RPMI7951 (cell line): ENCODE results near the gene EVX1. TPM values are rescaled to one million over a fixed set of nuclear protein-coding genes. Genes with fewer than 3 reads are reported as not detected.

Source experiments
- DNase-seq: peaks from one replicate; pipeline ENCODE4 v3.0.0-alpha.2; 2012; ENCODE audit warnings: low read depth
- total RNA-seq: library from RNA; depleted of rRNA; stranded (reverse); fragments of >200 nt; shearing (Covaris generic); gene quantifications from 2 replicates; pipeline ENCODE4 v1.2.3, GENCODE V29; 2014; rRNA removed

The EVX1 gene
- not detected in 2 replicates for total RNA-seq

- DNase-seq, result peak; percentile 12
Observed at GRCh38 chr7:27242555-27243339, at the start of gene EVX1. Gene EVX1, plus strand, starts transcription at chr7:27242802. Its CDS starts 229 bp downstream, at chr7:27243031.

- DNase-seq, result no peak
Observed at GRCh38 chr7:27193335-27194001, 49.1 kb upstream of the EVX1 start.

GRCh38 chr7:27194002-27194352, 48.6 kb upstream of the EVX1 start:
- DNase-seq, result no peak

GRCh38 chr7:27194686-27195379, 47.8 kb upstream of the EVX1 start:
- no peak for DNase-seq

GRCh38 chr7:27196287-27196767, 46.3 kb upstream of the EVX1 start:
- DNase-seq, result peak; percentile 71

- DNase-seq, result no peak
Observed at GRCh38 chr7:27197137-27198042, 45.2 kb upstream of the EVX1 start.

- DNase-seq, result no peak
Observed at GRCh38 chr7:27198138-27198841, 44.3 kb upstream of the EVX1 start.

- peak; percentile 49 for DNase-seq
Observed at GRCh38 chr7:27198871-27199801, 43.5 kb upstream of the EVX1 start.

- DNase-seq, result peak; percentile 84
Observed at GRCh38 chr7:27199849-27200760, 42.5 kb upstream of the EVX1 start, which contains the start of gene HOXA13. Gene HOXA13, minus strand, starts transcription at chr7:27200091. Its CDS starts 14 bp downstream, at chr7:27200077.

- peak; percentile 16 for DNase-seq
Observed at GRCh38 chr7:27200761-27201579, 41.6 kb upstream of the EVX1 start.

- DNase-seq, result no peak
Observed at GRCh38 chr7:27201580-27202017, 41.0 kb upstream of the EVX1 start.

GRCh38 chr7:27202018-27202861, 40.4 kb upstream of the EVX1 start:
- DNase-seq, result no peak

- no peak for DNase-seq
Observed at GRCh38 chr7:27202862-27203134, 39.8 kb upstream of the EVX1 start.

GRCh38 chr7:27203365-27203953, 39.1 kb upstream of the EVX1 start:
- DNase-seq, result no peak

GRCh38 chr7:27203964-27204594, 38.5 kb upstream of the EVX1 start:
- DNase-seq, result no peak

- peak; percentile 15 for DNase-seq
Observed at GRCh38 chr7:27204851-27205322, 37.7 kb upstream of the EVX1 start.
